Measurements from ENCODE around the gene TMEM41A. TPM values are rescaled to one million over a fixed set of nuclear protein-coding genes. Genes with fewer than 3 reads are reported as not detected.

TMEM41A gene
- total RNA-seq, 2 donors from 2014 or later = 19.7 to 21.4 TPM

GRCh38 chr3:185517387-185518130, 18.7 kb upstream of the TMEM41A start:
- Histone ChIP-seq H3K9ac (ENCODE audit: extremely low read depth, low read length, poor library complexity, severe bottlenecking) (no peak overlapping the region), H3K27ac (ENCODE audit: low read depth, low read length) (no peak overlapping the region), H3K4me3 (ENCODE audit: low read length) (no peak overlapping the region), H3K4me1 (ENCODE audit: control insufficient read depth, insufficient read depth, low read length) (no peaks in the 10 kb centered on the region), H3K9me3 (ENCODE audit: control insufficient read depth, low read length) (no peaks in the 10 kb centered on the region), H3K36me3 (ENCODE audit: control insufficient read depth, insufficient read depth, low read length) (no peaks in the 10 kb centered on the region), H3K27me3 (ENCODE audit: control insufficient read depth, insufficient read depth, low read length, poor library complexity, severe bottlenecking) (peaks cover 15% of the 10 kb centered on the region)
- no peaks in the 10 kb centered on the region for H3K36me3 Mint-ChIP-seq (ENCODE audit: low read depth)
- H3K4me1 Mint-ChIP-seq = no peaks in the 10 kb centered on the region
- H3K9me3 Mint-ChIP-seq = no peaks in the 10 kb centered on the region
- no peak for DNase-seq
- no peak for TF ChIP-seq CTCF (conservative IDR thresholded peaks at IDR 0.05)
- H3K4me3 Mint-ChIP-seq = no peak overlapping the region
- WGBS, 2 experiments (ENCODE audit: insufficient coverage in 1 of 2, insufficient read length in 1 of 2) = 87% methylated on average over 2 of the region's 2 CpGs; no CpG with 5 or more reads in 1 of the 2 experiments
- H3K27ac Mint-ChIP-seq = no peak overlapping the region
- peaks cover 22% of the 10 kb centered on the region for H3K27me3 Mint-ChIP-seq (ENCODE audit: insufficient read depth)

GRCh38 chr3:185511711-185512110, 12.9 kb upstream of the TMEM41A start:
- Histone ChIP-seq H3K4me1 (ENCODE audit: control insufficient read depth, insufficient read depth, low read length) (no peaks in the 10 kb centered on the region), H3K36me3 (ENCODE audit: control insufficient read depth, insufficient read depth, low read length) (no peaks in the 10 kb centered on the region), H3K27me3 (ENCODE audit: control insufficient read depth, insufficient read depth, low read length, poor library complexity, severe bottlenecking) (peaks cover 8% of the 10 kb centered on the region), H3K27ac (ENCODE audit: low read depth, low read length) (no peak overlapping the region), H3K9ac (ENCODE audit: extremely low read depth, low read length, poor library complexity, severe bottlenecking) (no peak overlapping the region), H3K9me3 (ENCODE audit: control insufficient read depth, low read length) (no peaks in the 10 kb centered on the region), H3K4me3 (ENCODE audit: low read length) (no peak overlapping the region)
- Mint-ChIP-seq H3K9me3 (no peaks in the 10 kb centered on the region), H3K4me1 (no peaks in the 10 kb centered on the region), H3K4me3 (no peak overlapping the region), H3K27me3 (ENCODE audit: insufficient read depth) (peaks cover 15% of the 10 kb centered on the region), H3K27ac (no peak overlapping the region), H3K36me3 (ENCODE audit: low read depth) (no peaks in the 10 kb centered on the region)
- no peak for TF ChIP-seq CTCF (conservative IDR thresholded peaks at IDR 0.05)
- DNase-seq = no peak
- 55 to 66% methylated on average over 3 to 4 of the region's 4 CpGs for WGBS, 2 experiments (ENCODE audit: insufficient coverage in 1 of 2, insufficient read length in 1 of 2)

GRCh38 chr3:185508335-185508991, 9.6 kb upstream of the TMEM41A start:
- H3K4me3 Mint-ChIP-seq = no peak overlapping the region
- WGBS, 2 experiments (ENCODE audit: insufficient coverage in 1 of 2, insufficient read length in 1 of 2) = 90 to 96% methylated on average over 14 to 19 of the region's 19 CpGs
- no peaks in the 10 kb centered on the region for H3K27me3 Mint-ChIP-seq (ENCODE audit: insufficient read depth)
- Histone ChIP-seq H3K36me3 (ENCODE audit: control insufficient read depth, insufficient read depth, low read length) (no peaks in the 10 kb centered on the region), H3K27me3 (ENCODE audit: control insufficient read depth, insufficient read depth, low read length, poor library complexity, severe bottlenecking) (no peaks in the 10 kb centered on the region), H3K4me1 (ENCODE audit: control insufficient read depth, insufficient read depth, low read length) (no peaks in the 10 kb centered on the region), H3K27ac (ENCODE audit: low read depth, low read length) (no peak overlapping the region), H3K9ac (ENCODE audit: extremely low read depth, low read length, poor library complexity, severe bottlenecking) (no peak overlapping the region), H3K9me3 (ENCODE audit: control insufficient read depth, low read length) (no peaks in the 10 kb centered on the region), H3K4me3 (ENCODE audit: low read length) (no peak overlapping the region)
- TF ChIP-seq CTCF (conservative IDR thresholded peaks at IDR 0.05) = no peak
- H3K36me3 Mint-ChIP-seq (ENCODE audit: low read depth) = no peaks in the 10 kb centered on the region
- no peak overlapping the region for H3K27ac Mint-ChIP-seq
- no peaks in the 10 kb centered on the region for H3K4me1 Mint-ChIP-seq
- DNase-seq = no peak
- no peaks in the 10 kb centered on the region for H3K9me3 Mint-ChIP-seq
